Erythroblast (primary cell): ENCODE data around the gene FAM72C.
"Not testable (repeated sequence)": the region's sequence is repeated elsewhere in the genome, so short reads cannot be mapped to it uniquely, and the experiment has no call there.

Source experiments
- GATA1 ChIP-seq: IDR thresholded peaks from 2 replicates; pipeline ENCODE4 v1.6.1; 2011; ENCODE audit warnings: low read depth, mild to moderate bottlenecking, control low read depth, low read length, moderate library complexity
- POLR2A ChIP-seq: IDR thresholded peaks from 2 replicates; pipeline ENCODE4 v1.6.1; 2011; ENCODE audit warnings: mild to moderate bottlenecking, low read length

- not testable (repeated sequence) for TF ChIP-seq POLR2A, GATA1
Observed at GRCh38 chr1:144014121-144014520, 42.3 kb upstream of the FAM72C start.
